Right lobe of liver (tissue), 6 donors: Measurements from ENCODE around the gene DUSP5. TPM values are rescaled to one million over a fixed set of nuclear protein-coding genes. Genes with fewer than 3 reads are reported as not detected.

Source experiments
- ATAC-seq, 4 donors: fragments of 200-7000 bp; cut with Tn5 transposase; one replicate each; pipeline ENCODE4 v1.9.1; 2020; ENCODE audit warnings: mild to moderate bottlenecking in 4 of 4, moderate library complexity in 4 of 4
- DNase-seq, 3 donors: peaks; one replicate each; pipeline ENCODE4 v3.0.0-alpha.2; 2020
- H3K27ac ChIP-seq, 3 donors: fragments of 200-600 bp; one replicate each; pipeline ENCODE4 v1.8.0; 2022
- H3K27me3 ChIP-seq, 2 donors: fragments of 200-600 bp; one replicate each; pipeline ENCODE4 v1.8.0; 2022
- H3K36me3 ChIP-seq, 4 donors: fragments of 200-600 bp; sonication (generic) in 1 of 4; one replicate each; pipeline versions ENCODE4 v1.5.1 to v1.8.0; 2017 to 2022; ENCODE audit warnings: control low read depth in 1 of 4
- H3K4me1 ChIP-seq, 4 donors: fragments of 200-600 bp; sonication (generic) in 1 of 4; one replicate each; pipeline versions ENCODE4 v1.5.1 to v1.8.0; 2017 to 2022; ENCODE audit warnings: control low read depth in 1 of 4
- H3K4me3 ChIP-seq, 3 donors: fragments of 200-600 bp; one replicate each; pipeline ENCODE4 v1.8.0; 2022
- H3K9me3 ChIP-seq, 4 donors: fragments of 200-600 bp; sonication (generic) in 1 of 4; one replicate each; pipeline versions ENCODE4 v1.5.1 to v1.8.0; 2017 to 2022; ENCODE audit warnings: control low read depth in 1 of 4
- CTCF ChIP-seq, 4 donors: fragments of 200-600 bp in 3 of 4; fragments of 450-650 bp in 1 of 4; IDR thresholded peaks; one replicate each; pipeline versions ENCODE4 v1.5.1 to v1.8.0; 2016 to 2022; ENCODE audit warnings: antibody characterized with exemption in 4 of 4, mild to moderate bottlenecking in 2 of 4
- POLR2A ChIP-seq: fragments of 450-650 bp; IDR thresholded peaks from one replicate; pipeline ENCODE4 v1.6.1; 2017; ENCODE audit warnings: antibody characterized with exemption, mild to moderate bottlenecking
- WGBS: methylation state at CpG from one replicate; pipeline ENCODE4 v1.1.6; 2018; ENCODE audit warnings: low coverage, low lambda C conversion rate; ENCODE audit not compliant: insufficient coverage; ENCODE audit errors: missing lambda C conversion rate; 5-methylcytosine and 5-hydroxymethylcytosine counted together
- intact Hi-C, 2 donors: fragments of 100-400 bp; cut with DNase I; formaldehyde crosslinking; loops; one replicate each; pipeline versions ENCODE4 v1.11.2 to v1.14.1; 2022
- total RNA-seq, 6 experiments: library from RNA; depleted of rRNA in 2 of 6; stranded (reverse); fragments of >200 nt in 2 of 6; fragmentation: NEBNext Ultra II Directional in 3 of 6; extraction: Animal tissue kit (Norgen Biotek cat#: 25700) in 3 of 6; gene quantifications; one replicate each; pipeline versions ENCODE4 v1.1.0 to v1.2.4, GENCODE V29; 2016 to 2023
- donor health status: DM: no; HTN: yes; CAD: no.
- donor health status: DM: no; HTN: no; CAD: no.
- donor health status: DM: no; HTN: no; CAD: no.
- donor health status: DM: no; HTN: yes; CAD: no.
- donor health status: DM: no; HTN: yes; CAD: no.

DUSP5 gene
- total RNA-seq, 6 experiments from 2014 or later: 2.3 to 47.7 (median 10.8) TPM

GRCh38 chr10:110495731-110496552 is 1.8 kb upstream of the DUSP5 start:
- H3K4me3 ChIP-seq: peak overlapping the region in 2 of 3 donors; percentile 90 to 91
- DNase-seq (peak in 1 of 3 donors; percentile 49), ATAC-seq (peak in 1 of 4 donors; percentile 3)
- 70% methylated on average over 23 of the region's 25 CpGs for WGBS
- H3K4me1 ChIP-seq: peaks cover 0 to 6% (median 0%) of the 10 kb centered on the region in 4 donors
- H3K27me3 ChIP-seq: no peaks in the 10 kb centered on the region
- no peak for TF ChIP-seq POLR2A
- TF ChIP-seq CTCF (IDR thresholded peaks at IDR 0.05): no peak
- peak overlapping the region in 2 of 3 donors; percentile 79 to 94 for H3K27ac ChIP-seq
- no peaks in the 10 kb centered on the region for H3K9me3 ChIP-seq
- intact Hi-C loops: no loop called here
- no peaks in the 10 kb centered on the region for H3K36me3 ChIP-seq

GRCh38 chr10:110496553-110497437 is 912 bp upstream of the DUSP5 start:
- H3K27me3 ChIP-seq: no peaks in the 10 kb centered on the region
- H3K4me1 ChIP-seq: peaks cover 0 to 6% (median 0%) of the 10 kb centered on the region in 4 donors
- peak overlapping the region; percentile 70 to 91 (median 90) for H3K4me3 ChIP-seq
- WGBS: 33% methylated on average over 19 of the region's 22 CpGs
- ATAC-seq (no peak), DNase-seq (no peak)
- TF ChIP-seq POLR2A (no peak), CTCF (IDR thresholded peaks at IDR 0.05) (no peak)
- intact Hi-C loops: no loop called here
- no peaks in the 10 kb centered on the region for H3K9me3 ChIP-seq
- no peaks in the 10 kb centered on the region for H3K36me3 ChIP-seq
- peak overlapping the region; percentile 75 to 94 (median 79) for H3K27ac ChIP-seq

GRCh38 chr10:110498087-110498981 is 627 bp downstream of the DUSP5 start:
- peak overlapping the region; percentile 60 to 91 (median 70) for H3K4me3 ChIP-seq
- no peak for TF ChIP-seq POLR2A
- peak in 1 of 4 donors; percentile 6 for TF ChIP-seq CTCF (IDR thresholded peaks at IDR 0.05)
- no peaks in the 10 kb centered on the region for H3K9me3 ChIP-seq
- DNase-seq (peak in 2 of 3 donors; percentile 59 to 71), ATAC-seq (peak in 1 of 4 donors; percentile 0)
- H3K4me1 ChIP-seq: peaks cover 0 to 18% (median 6%) of the 10 kb centered on the region in 4 donors
- H3K27me3 ChIP-seq: no peaks in the 10 kb centered on the region
- no peaks in the 10 kb centered on the region for H3K36me3 ChIP-seq
- intact Hi-C loops: no loop called here
- 12% methylated on average over 5 of the region's 107 CpGs for WGBS
- peak overlapping the region; percentile 49 to 79 (median 77) for H3K27ac ChIP-seq
